H9 (cell line): Measurements from ENCODE around the gene DISP3. TPM values are rescaled to one million over a fixed set of nuclear protein-coding genes. Genes with fewer than 3 reads are reported as not detected.

Experiments used
- DNase-seq: peaks from one replicate; pipeline ENCODE4 v3.0.0-alpha.2; 2017
- H2AFZ ChIP-seq: one replicate; pipeline ENCODE4 v1.6.1; 2013; ENCODE audit warnings: mild to moderate bottlenecking, low read length, control low read depth, moderate library complexity
- H2AK5ac ChIP-seq: 2 replicates; pipeline ENCODE4 v1.6.1; 2013; ENCODE audit warnings: low read length, control low read depth, mixed read lengths; ENCODE audit not compliant: insufficient read length
- H2BK120ac ChIP-seq: one replicate; pipeline ENCODE4 v1.6.1; 2013; ENCODE audit warnings: low read depth, mild to moderate bottlenecking, low read length, control low read depth, inconsistent platforms; ENCODE audit not compliant: poor library complexity, severe bottlenecking
- H2BK12ac ChIP-seq: 2 replicates; pipeline ENCODE4 v1.6.1; 2013; ENCODE audit warnings: low read length, control low read depth, mixed read lengths, low read depth; ENCODE audit not compliant: insufficient read length
- H2BK15ac ChIP-seq: 2 replicates; pipeline ENCODE4 v1.6.1; 2013; ENCODE audit warnings: low read depth, low read length, control low read depth
- H2BK20ac ChIP-seq: one replicate; pipeline ENCODE4 v1.6.1; 2013; ENCODE audit warnings: low read depth, mild to moderate bottlenecking, low read length, control low read depth, inconsistent platforms; ENCODE audit not compliant: poor library complexity, severe bottlenecking
- H2BK5ac ChIP-seq: 2 replicates; pipeline ENCODE4 v1.6.1; 2013; ENCODE audit warnings: low read length, control low read depth, mixed read lengths; ENCODE audit not compliant: insufficient read length
- H3K14ac ChIP-seq: 2 replicates; pipeline ENCODE4 v1.6.1; 2013; ENCODE audit warnings: low read length, control low read depth; ENCODE audit not compliant: insufficient read depth
- H3K18ac ChIP-seq: 2 replicates; pipeline ENCODE4 v1.6.1; 2013; ENCODE audit warnings: low read depth, mild to moderate bottlenecking, mixed read lengths, low read length, control low read depth; ENCODE audit not compliant: insufficient read length
- H3K23ac ChIP-seq: 2 replicates; pipeline ENCODE4 v1.6.1; 2013; ENCODE audit warnings: low read length, control low read depth, mixed read lengths, low read depth; ENCODE audit not compliant: insufficient read length
- H3K23me2 ChIP-seq: 2 replicates; pipeline ENCODE4 v1.6.1; 2013; ENCODE audit warnings: low read depth, mild to moderate bottlenecking, mixed read lengths, low read length, control low read depth; ENCODE audit not compliant: insufficient read length, poor library complexity, severe bottlenecking
- H3K27ac ChIP-seq: 2 replicates; pipeline ENCODE4 v1.5.1; 2013; ENCODE audit warnings: low read length, control low read depth, mixed read lengths, low read depth; ENCODE audit not compliant: insufficient read length
- H3K27me3 ChIP-seq: 2 replicates; pipeline ENCODE4 v1.6.1; 2013; ENCODE audit warnings: low read length, control low read depth, inconsistent platforms; ENCODE audit not compliant: insufficient read depth
- H3K4ac ChIP-seq: 2 replicates; pipeline ENCODE4 v1.6.1; 2013; ENCODE audit warnings: low read depth, mild to moderate bottlenecking, control low read depth, inconsistent platforms, low read length, moderate library complexity
- H3K4me1 ChIP-seq: 2 replicates; pipeline ENCODE4 v1.6.1; 2013; ENCODE audit warnings: low read length, control low read depth, inconsistent platforms; ENCODE audit not compliant: insufficient read depth
- H3K4me2 ChIP-seq: 2 replicates; pipeline ENCODE4 v1.6.1; 2013; ENCODE audit warnings: low read length, control low read depth, mixed read lengths; ENCODE audit not compliant: insufficient read length, insufficient read depth
- H3K56ac ChIP-seq: 2 replicates; pipeline ENCODE4 v1.6.1; 2013; ENCODE audit warnings: low read depth, mild to moderate bottlenecking, mixed read lengths, low read length, control low read depth; ENCODE audit not compliant: insufficient read length
- H3K79me1 ChIP-seq: 2 replicates; pipeline ENCODE4 v1.6.1; 2013; ENCODE audit warnings: low read depth, mild to moderate bottlenecking, moderate library complexity, low read length, control low read depth, inconsistent platforms; ENCODE audit not compliant: insufficient read depth, poor library complexity, severe bottlenecking
- H3K79me2 ChIP-seq: 2 replicates; pipeline ENCODE4 v1.6.1; 2013; ENCODE audit warnings: low read length, control low read depth, inconsistent platforms; ENCODE audit not compliant: insufficient read depth
- H3K9ac ChIP-seq: 2 replicates; pipeline ENCODE4 v1.6.1; 2013; ENCODE audit warnings: low read length, control low read depth, mixed read lengths; ENCODE audit not compliant: insufficient read length; ENCODE audit errors: extremely low read depth
- H3K9me3 ChIP-seq: one replicate; pipeline ENCODE4 v1.6.1; 2013; ENCODE audit warnings: low read depth, low read length, inconsistent platforms; ENCODE audit not compliant: control insufficient read depth
- H3T11ph ChIP-seq: one replicate; pipeline ENCODE4 v1.6.1; 2013; ENCODE audit warnings: mild to moderate bottlenecking, low read length, control low read depth, inconsistent platforms
- H4K20me1 ChIP-seq: one replicate; pipeline ENCODE4 v1.6.1; 2013; ENCODE audit not compliant: control insufficient read depth, insufficient read length, insufficient read depth
- H4K5ac ChIP-seq: 2 replicates; pipeline ENCODE4 v1.6.1; 2013; ENCODE audit warnings: low read depth, mild to moderate bottlenecking, mixed read lengths, low read length, control low read depth; ENCODE audit not compliant: insufficient read length
- H4K8ac ChIP-seq: replicated peaks from 2 replicates; pipeline ENCODE4 v1.6.1; 2013; ENCODE audit warnings: low read length, control low read depth, mixed read lengths, low read depth; ENCODE audit not compliant: insufficient read length
- H4K91ac ChIP-seq: 2 replicates; pipeline ENCODE4 v1.6.1; 2013; ENCODE audit warnings: low read depth, mild to moderate bottlenecking, moderate library complexity, mixed read lengths, low read length, control low read depth; ENCODE audit not compliant: insufficient read length
- H3K27ac Mint-ChIP-seq, 3 experiments: 2 replicates in 2 of 3; 3 replicates in 1 of 3; pipeline ENCODE4 v1.8.0; 2020 to 2021; ENCODE audit warnings: mixed read lengths in 3 of 3, mild to moderate bottlenecking in 1 of 3, moderate library complexity in 1 of 3
- H3K27me3 Mint-ChIP-seq: 2 replicates; pipeline ENCODE4 v1.8.0; 2021; ENCODE audit warnings: low read depth, mild to moderate bottlenecking, moderate library complexity, mixed read lengths
- H3K36me3 Mint-ChIP-seq, 3 experiments: 2 replicates in 2 of 3; 3 replicates in 1 of 3; pipeline ENCODE4 v1.8.0; 2020 to 2021; ENCODE audit warnings: low read depth in 3 of 3, mixed read lengths in 3 of 3; ENCODE audit not compliant: insufficient read depth in 1 of 3
- H3K4me1 Mint-ChIP-seq, 2 experiments: 2 replicates each; pipeline ENCODE4 v1.8.0; 2020; ENCODE audit warnings: mixed read lengths in 2 of 2
- H3K4me3 Mint-ChIP-seq, 2 experiments: 2 replicates in 1 of 2; 3 replicates in 1 of 2; pipeline ENCODE4 v1.8.0; 2020 to 2021; ENCODE audit warnings: mild to moderate bottlenecking in 2 of 2, mixed read lengths in 2 of 2, moderate library complexity in 1 of 2
- H3K9me3 Mint-ChIP-seq, 2 experiments: 2 replicates in 1 of 2; 3 replicates in 1 of 2; pipeline ENCODE4 v1.8.0; 2020; ENCODE audit warnings: mild to moderate bottlenecking in 2 of 2, mixed read lengths in 2 of 2, moderate library complexity in 1 of 2
- WGBS: extraction: QIAGEN DNeasy Blood & Tissue Kit; methylation state at CpG from one replicate; pipeline ENCODE4 v1.1.7; 2013; ENCODE audit warnings: missing lambda C conversion rate, low lambda C conversion rate, mixed read lengths; ENCODE audit not compliant: insufficient read length; ENCODE audit errors: extremely low coverage; 5-methylcytosine and 5-hydroxymethylcytosine counted together
- total RNA-seq: library from RNA; stranded (reverse); gene quantifications from 2 replicates; pipeline ENCODE4 v1.2.1, GENCODE V29; 2021
- TF ChIP-seq, protein P1 (sequence below): fragments of 200-600 bp; sonication (generic); conservative IDR thresholded peaks from 3 replicates; pipeline ENCODE4 v1.8.0; 2021; ENCODE audit warnings: antibody characterized with exemption, mild to moderate bottlenecking

DISP3 gene
- total RNA-seq, 1 experiment from 2014 or later, result 3.5 TPM

DNA sequence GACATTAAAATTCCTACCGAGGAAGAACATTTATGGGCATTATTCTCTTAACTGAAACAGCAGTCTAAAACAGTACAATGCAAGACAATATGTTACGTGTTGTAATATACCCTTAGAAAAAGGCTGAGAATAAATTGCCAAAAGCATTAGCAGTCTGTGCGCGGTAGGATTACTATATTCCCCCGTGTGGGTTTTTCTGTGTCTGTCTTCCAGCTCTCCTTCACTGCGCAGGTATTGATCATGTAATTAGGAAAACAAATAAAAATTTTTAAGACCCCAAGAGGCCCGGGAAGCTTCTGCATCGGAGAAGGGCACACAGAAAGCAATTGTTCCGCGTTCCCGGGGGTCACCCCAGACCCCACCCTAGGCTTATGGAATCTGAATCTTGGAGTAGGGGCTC is 106.4 kb downstream of the DISP3 start:
- Histone ChIP-seq H4K91ac (no peak overlapping the region), H3K79me2 (no peaks in the 10 kb centered on the region), H3K9me3 (no peaks in the 10 kb centered on the region), H3K18ac (no peak overlapping the region), H4K8ac (no peak overlapping the region), H3K4me2 (no peak overlapping the region), H3K27ac (no peak overlapping the region), H2BK12ac (no peak overlapping the region), H4K20me1 (peaks cover 2% of the 10 kb centered on the region), H3K79me1 (no peaks in the 10 kb centered on the region), H2AFZ (no peak overlapping the region), H2BK15ac (no peak overlapping the region), H2BK5ac (no peak overlapping the region), H3K14ac (no peak overlapping the region), H2BK120ac (no peak overlapping the region), H3K9ac (no peak overlapping the region), H3K4ac (no peak overlapping the region), H3K4me1 (no peaks in the 10 kb centered on the region), H3K56ac (no peak overlapping the region), H2AK5ac (no peak overlapping the region), H3K23me2 (no peaks in the 10 kb centered on the region), H3K27me3 (no peaks in the 10 kb centered on the region), H3T11ph (no peak overlapping the region), H2BK20ac (no peak overlapping the region), H4K5ac (no peak overlapping the region), H3K23ac (no peak overlapping the region)
- Mint-ChIP-seq H3K36me3 (no peaks in the 10 kb centered on the region), H3K4me3 (no peak overlapping the region), H3K27me3 (peaks cover 13% of the 10 kb centered on the region), H3K9me3 (no peaks in the 10 kb centered on the region), H3K4me1 (peaks cover 0 to 4% of the 10 kb centered on the region in 2 experiments; a peak in 1 of 4 replicates), H3K27ac (no peak overlapping the region)
- no peak for DNase-seq
- TF ChIP-seq, protein P1, sequence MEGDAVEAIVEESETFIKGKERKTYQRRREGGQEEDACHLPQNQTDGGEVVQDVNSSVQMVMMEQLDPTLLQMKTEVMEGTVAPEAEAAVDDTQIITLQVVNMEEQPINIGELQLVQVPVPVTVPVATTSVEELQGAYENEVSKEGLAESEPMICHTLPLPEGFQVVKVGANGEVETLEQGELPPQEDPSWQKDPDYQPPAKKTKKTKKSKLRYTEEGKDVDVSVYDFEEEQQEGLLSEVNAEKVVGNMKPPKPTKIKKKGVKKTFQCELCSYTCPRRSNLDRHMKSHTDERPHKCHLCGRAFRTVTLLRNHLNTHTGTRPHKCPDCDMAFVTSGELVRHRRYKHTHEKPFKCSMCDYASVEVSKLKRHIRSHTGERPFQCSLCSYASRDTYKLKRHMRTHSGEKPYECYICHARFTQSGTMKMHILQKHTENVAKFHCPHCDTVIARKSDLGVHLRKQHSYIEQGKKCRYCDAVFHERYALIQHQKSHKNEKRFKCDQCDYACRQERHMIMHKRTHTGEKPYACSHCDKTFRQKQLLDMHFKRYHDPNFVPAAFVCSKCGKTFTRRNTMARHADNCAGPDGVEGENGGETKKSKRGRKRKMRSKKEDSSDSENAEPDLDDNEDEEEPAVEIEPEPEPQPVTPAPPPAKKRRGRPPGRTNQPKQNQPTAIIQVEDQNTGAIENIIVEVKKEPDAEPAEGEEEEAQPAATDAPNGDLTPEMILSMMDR, result no peak
- WGBS, result no CpG with 5 or more reads among the region's 11 CpGs

Other genes with a start within 250 kb of the DISP3 start
- 62.9 and 67.5 TPM in 2 replicates for gene MTOR, start 216.6 kb upstream of the DISP3 start, total RNA-seq
- 30.2 and 31.8 TPM in 2 replicates for gene UBIAD1, start 206.0 kb upstream of the DISP3 start, total RNA-seq
- 28.9 and 30.6 TPM in 2 replicates for gene FBXO2, start 175.3 kb downstream of the DISP3 start, total RNA-seq
- gene FBXO44, start 175.7 kb downstream of the DISP3 start, total RNA-seq, result 21.4 and 24.5 TPM in 2 replicates
- gene FBXO6, start 185.0 kb downstream of the DISP3 start, total RNA-seq, result 0.94 and 1.1 TPM in 2 replicates
- 283 and 289 TPM in 2 replicates for gene MAD2L2, start 202.0 kb downstream of the DISP3 start, total RNA-seq
- 20.1 and 20.5 TPM in 2 replicates for gene DRAXIN, start 212.6 kb downstream of the DISP3 start, total RNA-seq